Neural progenitor cell (in vitro differentiated cells): ENCODE data around the gene NARF.

Experiments
- CTCF ChIP-seq: fragments of 200-600 bp; sonication (generic); IDR thresholded peaks from 2 replicates; pipeline ENCODE4 v1.5.1; 2017; ENCODE audit warnings: antibody characterized with exemption, mild to moderate bottlenecking
- EZH2 ChIP-seq: fragments of 200-600 bp; sonication (generic); IDR thresholded peaks from 2 replicates; pipeline ENCODE4 v1.6.1; 2017; ENCODE audit warnings: antibody characterized with exemption, mild to moderate bottlenecking, moderate library complexity
- EZH2phosphoT487 ChIP-seq: fragments of 200-600 bp; sonication (generic); IDR thresholded peaks from 2 replicates; pipeline ENCODE4 v1.6.1; 2017; ENCODE audit warnings: antibody characterized with exemption

- TF ChIP-seq EZH2phosphoT487 (no peak), CTCF (no peak), EZH2 (no peak)
Measured at GRCh38 chr17:82529914-82530300, 71.4 kb downstream of the NARF start.
